ENCODE data around the gene VIM. TPM values are rescaled to one million over a fixed set of nuclear protein-coding genes. Genes with fewer than 3 reads are reported as not detected.

The VIM gene
- total RNA-seq, result 55.4 TPM

DNA sequence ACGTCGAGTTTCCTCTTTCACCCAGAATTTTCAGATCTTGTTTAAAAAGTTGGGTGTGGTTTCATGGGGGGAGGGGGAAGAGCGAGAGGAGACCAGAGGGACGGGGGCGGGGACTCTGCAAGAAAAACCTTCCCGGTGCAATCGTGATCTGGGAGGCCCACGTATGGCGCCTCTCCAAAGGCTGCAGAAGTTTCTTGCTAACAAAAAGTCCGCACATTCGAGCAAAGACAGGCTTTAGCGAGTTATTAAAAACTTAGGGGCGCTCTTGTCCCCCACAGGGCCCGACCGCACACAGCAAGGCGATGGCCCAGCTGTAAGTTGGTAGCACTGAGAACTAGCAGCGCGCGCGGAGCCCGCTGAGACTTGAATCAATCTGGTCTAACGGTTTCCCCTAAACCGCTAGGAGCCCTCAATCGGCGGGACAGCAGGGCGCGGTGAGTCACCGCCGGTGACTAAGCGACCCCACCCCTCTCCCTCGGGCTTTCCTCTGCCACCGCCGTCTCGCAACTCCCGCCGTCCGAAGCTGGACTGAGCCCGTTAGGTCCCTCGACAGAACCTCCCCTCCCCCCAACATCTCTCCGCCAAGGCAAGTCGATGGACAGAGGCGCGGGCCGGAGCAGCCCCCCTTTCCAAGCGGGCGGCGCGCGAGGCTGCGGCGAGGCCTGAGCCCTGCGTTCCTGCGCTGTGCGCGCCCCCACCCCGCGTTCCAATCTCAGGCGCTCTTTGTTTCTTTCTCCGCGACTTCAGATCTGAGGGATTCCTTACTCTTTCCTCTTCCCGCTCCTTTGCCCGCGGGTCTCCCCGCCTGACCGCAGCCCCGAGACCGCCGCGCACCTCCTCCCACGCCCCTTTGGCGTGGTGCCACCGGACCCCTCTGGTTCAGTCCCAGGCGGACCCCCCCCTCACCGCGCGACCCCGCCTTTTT is at the start of gene VIM:
Gene VIM (plus strand): TSS at position 151 of the 925 bp plus-strand sequence. CDS start 1,182 bp downstream, outside the sequence.
- DNase-seq (ENCODE audit: low spot score) (peak; percentile 66), ATAC-seq (peak; percentile 47)

DNA sequence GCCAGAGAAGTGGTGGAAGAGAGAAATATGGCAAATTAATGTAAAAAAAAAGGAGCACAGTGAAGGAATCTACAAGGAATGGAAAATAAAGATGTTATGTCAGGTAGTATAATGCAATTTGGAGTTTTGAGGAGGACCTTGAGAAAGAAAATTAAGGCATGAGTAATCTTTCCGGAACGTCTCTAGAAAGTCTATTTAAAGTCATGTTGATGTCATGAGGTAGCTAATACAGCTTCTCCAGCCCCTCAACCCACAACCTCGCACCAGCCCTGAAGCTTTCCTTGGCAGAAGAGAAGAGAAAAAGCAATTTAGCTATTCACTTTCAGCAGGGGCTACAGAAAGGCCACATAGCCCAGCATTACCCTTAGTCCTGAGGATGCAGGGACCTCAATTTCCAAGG is 49.0 kb upstream of the VIM start:
- no peak for DNase-seq (ENCODE audit: low spot score)

DNA sequence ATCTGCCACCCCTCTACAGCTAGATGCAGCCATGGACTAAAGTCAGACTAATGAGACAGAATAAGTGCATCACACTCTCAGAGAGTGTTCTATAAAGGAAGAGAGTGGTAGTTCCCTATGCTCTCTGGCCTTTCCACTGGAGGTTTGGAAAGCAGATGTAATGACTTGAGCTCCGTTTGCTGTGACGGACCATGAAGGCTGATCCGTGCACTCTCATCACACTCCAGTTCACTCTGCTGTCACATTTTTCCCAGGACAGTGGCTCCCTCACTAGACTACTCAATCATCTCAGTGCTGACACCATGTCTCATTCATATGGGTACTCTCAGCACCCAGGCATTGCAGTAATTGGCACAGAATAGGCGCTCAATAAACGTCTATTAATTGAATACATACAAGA is 46.9 kb upstream of the VIM start:
- DNase-seq (ENCODE audit: low spot score), result no peak

More for the DNA sequence above, 49.0 kb upstream of the VIM start:
- no peak for ATAC-seq

DNA sequence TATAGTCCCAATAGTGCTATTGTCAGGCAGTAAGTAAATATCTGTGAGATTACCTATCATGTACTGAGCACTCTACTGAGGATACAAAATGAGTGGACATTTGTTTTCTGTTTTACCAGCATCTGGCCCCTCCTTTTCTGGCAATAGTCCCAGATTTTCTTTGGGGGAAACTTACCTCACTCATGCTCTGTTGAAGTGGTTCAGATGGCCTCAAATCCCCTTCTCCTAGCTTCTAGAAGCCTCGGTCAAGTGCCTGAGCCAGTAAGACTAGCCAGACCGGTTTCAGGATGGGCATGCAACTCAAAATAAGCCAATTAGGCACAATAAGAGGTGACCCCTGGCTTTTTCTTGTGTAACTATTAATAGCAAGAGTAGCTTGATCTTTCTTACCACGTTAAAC is 46.3 kb upstream of the VIM start:
- DNase-seq (ENCODE audit: low spot score), result no peak

More for the DNA sequence above, 46.9 kb upstream of the VIM start:
- no peak for ATAC-seq

DNA sequence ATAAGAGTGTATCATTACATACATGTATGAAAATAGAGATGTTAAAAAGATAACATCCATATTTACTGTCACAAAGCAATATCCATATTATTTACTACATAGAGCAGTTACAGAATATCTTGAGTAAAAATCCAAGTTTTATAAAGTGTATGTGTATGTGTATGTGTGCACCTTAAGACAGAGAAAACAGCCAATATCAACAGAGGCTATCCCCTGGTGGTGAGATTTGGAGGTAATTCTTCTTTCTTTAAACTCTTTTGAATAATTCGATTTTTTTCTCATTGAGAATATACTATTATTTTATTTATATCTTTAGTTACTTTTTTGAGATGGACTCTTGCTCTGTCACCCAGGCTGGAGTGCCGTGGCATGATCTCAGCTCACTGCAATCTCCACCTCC is 44.9 kb upstream of the VIM start:
- DNase-seq (ENCODE audit: low spot score) (no peak), ATAC-seq (no peak)

More for the DNA sequence above, 46.3 kb upstream of the VIM start:
- no peak for ATAC-seq

DNA sequence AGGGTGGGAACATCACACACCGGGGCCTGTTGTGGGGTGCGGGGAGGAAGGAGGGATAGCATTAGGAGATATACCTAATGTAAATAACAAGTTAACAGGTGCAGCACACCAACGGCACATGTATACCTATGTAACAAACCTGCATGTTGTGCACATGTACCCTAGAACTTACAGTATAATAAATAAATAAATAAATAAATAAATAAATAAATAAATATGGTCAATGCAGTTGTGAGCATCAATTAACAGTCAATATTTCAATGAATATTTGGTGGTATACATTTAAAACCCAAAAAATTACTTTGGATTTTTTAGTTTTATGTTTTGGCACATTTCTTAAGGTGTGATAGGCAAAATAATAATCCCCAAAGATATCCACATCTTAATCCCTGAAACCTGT is 42.2 kb upstream of the VIM start:
- no peak for DNase-seq (ENCODE audit: low spot score)
- no peak for ATAC-seq

DNA sequence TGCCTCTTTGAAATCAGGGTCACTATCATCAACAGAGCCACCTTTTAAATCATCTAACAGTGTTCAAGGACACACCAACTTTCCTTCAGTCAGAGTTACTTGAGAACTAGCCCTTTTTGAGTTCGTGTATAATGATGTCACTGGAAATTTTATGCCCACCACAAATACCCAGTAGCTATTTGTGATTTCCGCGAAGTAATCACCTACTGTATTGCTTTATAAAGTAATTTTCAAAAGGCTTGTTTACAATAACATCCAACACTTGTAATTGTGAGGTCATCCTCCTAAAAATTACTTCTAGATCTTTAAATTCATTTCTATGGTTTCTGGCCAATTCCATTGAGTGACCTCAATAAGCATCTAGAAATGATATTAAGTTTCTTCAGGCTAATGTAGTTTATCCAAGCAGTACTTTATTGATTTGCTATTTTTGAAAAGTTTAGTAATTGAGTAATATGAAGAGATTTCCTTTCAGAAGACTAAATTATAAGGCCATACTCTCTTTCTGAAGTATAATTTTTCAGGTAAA is 39.3 kb upstream of the VIM start:
- DNase-seq (ENCODE audit: low spot score) (no peak), ATAC-seq (no peak)

DNA sequence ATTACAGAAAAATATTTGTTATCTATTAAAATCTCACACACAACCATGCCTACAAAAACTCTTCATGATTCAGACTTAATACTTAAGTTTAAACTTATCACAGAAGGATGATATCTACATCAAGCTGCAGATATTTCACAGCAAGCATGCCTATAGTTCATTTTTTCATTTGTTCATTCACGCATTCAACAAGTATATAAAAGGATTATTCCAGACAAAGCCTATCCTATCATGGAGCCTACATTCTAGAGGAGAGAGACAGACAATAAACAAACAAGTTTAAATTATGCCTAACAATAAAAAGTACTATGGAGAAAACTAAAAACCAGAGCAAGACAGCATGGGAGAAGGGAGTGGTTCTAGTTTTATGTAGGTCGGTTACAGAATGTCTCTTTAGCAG is 37.4 kb upstream of the VIM start:
- ATAC-seq (no peak), DNase-seq (ENCODE audit: low spot score) (no peak)

DNA sequence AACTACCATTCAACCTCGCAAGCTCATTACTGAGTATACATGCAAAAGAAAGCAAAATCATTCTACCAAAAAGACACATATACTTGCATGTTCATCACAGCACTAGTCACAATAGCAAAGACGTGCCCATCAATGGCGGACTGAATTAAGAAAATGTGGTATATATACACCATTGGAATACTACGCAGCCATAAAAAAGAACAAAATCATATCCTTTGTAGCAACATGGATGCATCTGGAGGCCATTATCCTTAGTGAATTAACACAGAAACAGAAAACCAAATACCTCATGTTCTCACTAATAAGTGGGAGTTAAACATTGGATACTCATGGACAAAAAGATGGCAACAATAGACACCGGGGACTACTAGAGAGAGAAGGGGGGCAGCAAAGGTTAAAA is 33.0 kb upstream of the VIM start:
- ATAC-seq, result no peak
- no peak for DNase-seq (ENCODE audit: low spot score)

DNA sequence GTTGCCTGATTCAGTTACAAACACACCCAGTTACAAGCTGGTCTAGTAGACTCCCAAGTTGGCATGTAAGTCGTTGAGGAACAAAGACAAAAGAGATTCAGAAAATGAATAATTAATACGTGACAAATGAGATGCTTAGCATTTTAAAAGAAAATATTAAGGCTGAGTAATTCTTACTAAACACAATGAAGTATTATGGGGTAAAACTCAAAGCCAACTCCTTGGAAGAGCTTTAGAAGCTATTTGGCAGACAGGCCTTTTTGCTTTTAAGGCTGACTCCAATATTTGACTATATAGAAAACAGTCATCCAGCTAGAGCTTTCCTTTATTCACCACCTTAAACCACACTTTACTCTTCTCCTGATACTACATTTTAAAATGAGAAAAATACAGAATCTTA is 32.0 kb upstream of the VIM start:
- ATAC-seq (no peak), DNase-seq (ENCODE audit: low spot score) (no peak)

DNA sequence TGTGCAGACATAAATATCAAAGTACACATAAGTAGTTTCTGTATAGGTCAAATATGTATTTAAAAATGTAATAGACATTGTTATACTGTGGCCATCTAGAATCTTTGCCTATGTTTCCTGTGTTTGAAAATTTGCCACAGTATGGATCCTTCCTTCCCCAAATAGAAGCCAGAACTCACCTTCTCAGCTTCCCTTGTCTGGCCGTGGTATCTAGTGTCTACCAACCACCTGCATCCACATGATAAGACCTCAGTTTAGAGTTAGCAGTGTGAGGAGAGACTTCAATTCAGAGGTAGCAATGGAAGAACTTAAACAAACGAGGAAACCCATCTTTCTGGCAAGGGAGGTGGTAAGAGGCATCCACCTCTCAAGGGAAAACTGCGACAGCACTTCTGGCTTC is 31.5 kb upstream of the VIM start:
- DNase-seq (ENCODE audit: low spot score) (no peak), ATAC-seq (no peak)

DNA sequence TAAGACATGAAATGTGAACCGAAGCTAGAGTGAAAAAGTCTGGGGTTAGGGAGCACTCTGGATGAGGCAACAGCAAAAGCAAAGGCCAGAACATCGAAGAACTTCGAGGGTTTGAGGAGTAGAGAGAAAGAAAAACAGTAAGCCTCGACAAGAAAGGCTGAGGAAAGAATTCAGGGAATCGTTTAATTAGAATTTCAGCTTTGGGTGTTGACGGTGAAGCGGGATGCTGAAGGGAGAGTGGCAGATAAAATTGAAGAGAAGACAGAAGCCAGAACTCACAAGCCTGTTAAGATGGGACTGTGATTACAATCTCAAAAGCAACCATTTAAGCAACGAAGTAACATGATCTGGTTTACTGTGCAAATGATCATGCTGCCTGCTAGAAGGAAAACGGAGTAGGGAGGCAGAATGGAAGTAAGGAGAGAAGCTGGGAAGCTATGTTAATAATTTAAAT is 28.7 kb upstream of the VIM start:
- ATAC-seq (no peak), DNase-seq (ENCODE audit: low spot score) (no peak)

DNA sequence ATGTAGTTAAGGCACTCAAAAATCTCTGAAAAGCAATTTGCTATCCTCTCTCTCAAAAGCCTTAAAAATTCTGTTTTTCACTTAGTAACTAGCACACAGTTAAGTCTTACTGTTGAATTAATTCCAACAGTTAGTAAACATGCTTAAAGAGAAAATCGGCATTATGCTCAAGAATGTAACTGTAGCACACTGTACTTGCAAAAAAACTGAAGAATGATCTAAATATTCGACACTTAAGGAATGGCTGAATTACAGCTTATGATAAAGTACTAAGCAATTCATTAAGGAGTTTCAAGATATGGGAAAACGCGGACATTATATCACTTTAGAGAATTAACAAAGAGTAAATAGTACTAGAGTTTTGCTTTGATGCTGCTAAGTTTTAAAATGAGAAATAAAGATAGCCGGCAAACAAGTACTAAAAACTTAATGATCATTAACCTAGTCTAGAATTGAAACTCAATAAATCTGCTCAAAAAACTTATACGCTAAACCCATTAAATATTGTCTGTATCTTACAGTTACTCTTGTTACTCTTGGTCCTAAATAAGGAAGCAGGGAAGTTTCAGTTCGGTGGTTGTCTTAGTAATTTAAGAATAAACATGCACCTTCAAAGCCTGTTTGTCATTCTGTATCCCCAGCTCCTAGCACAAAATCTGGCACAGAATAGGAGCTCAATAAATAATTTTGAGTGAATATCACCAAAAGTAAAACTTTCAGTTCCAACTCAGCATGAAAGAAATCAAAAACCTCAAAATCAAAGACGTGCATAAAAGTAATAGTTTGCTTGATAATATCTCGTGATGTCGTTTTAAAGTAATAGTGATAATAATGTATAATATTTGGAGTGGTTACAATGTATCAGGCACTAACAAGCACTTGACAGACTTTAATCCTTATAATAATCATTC is 27.8 kb upstream of the VIM start:
- no peak for DNase-seq (ENCODE audit: low spot score)

DNA sequence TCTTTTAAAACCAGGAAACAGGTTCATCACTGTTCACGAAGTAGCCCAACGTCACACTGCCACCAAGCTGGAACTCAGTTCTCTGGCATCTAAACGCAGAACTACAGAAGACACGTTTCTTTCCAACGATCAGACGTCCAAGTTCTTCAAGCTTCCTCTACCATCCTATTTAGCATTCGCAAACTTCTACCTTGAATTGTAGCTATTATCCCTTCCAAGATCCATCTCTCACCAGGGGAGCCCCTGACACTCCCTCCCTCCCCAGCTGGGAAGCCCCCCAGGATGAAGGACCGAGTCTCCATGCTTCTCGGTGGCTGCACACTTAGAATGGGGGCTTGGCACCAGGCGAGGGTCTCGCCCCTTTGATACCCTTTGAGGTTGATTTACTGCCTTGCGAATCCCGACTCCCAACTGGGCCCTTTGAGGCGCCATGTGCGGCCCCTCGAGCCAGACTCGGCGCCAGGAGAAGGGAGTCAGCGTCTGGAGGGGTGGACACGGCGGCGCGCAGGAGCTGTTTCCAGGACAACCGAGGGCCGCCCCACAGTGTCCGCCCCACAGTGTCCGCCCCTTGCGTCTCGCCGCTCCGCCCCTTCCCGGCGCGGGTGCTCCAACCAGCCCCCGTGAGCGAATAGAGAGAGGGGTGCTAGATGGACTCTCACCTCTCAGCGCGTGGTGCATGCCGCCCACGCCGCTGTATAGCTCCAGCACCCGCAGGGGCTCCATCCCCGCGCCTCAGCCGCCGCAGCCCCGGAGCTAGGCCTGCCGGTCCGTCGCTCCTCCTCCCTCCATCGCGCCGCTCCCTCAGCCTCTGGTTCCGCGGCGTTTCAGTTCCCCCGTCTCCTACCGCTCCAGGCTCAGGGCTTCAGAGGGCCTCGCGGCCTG is 26.9 kb upstream of the VIM start, which contains the start of gene TRDMT1:
Gene TRDMT1 (minus strand): TSS at position 761 of the 882 bp plus-strand sequence. CDS start 38 bp downstream, at position 723.
- DNase-seq (ENCODE audit: low spot score), result peak; percentile 87
- peak; percentile 99 for ATAC-seq

More for the DNA sequence above, 27.8 kb upstream of the VIM start:
- no peak for ATAC-seq

DNA sequence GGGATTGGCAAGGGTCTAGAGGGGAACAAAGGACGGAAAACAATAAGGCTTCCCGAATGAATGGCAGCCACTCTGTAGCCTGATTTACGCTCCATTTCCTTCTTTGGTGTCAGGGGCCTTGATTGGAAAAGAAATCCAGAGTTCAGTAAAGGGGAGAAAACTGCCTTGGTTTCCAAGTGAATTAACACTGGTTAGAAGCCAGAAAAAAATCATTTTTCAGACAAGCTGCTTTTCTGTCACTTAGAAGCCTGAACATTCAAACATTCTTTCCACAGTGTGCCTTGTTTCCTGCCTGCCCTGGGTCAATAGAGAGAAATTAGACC is 26.3 kb upstream of the VIM start:
- DNase-seq (ENCODE audit: low spot score), result no peak
- ATAC-seq, result no peak

DNA sequence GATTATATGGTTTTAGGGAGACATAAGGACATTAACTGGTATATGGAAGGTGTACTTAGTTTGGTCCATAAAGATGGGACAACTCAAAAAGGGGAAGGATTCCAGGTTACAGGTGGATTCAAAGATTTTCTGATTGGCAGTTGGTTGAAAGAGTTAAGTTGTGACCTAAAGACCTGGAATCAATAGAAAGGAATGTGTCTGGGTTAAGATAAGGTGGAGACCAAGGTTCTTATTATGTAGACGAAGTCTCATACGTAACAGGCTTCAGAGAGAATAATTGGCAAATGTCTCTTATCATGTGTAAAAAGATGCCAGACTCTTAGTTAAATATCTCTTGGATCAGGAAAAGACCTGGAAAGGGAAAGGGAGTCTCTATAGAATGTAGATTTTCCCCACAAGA is 25.5 kb upstream of the VIM start:
- ATAC-seq (no peak), DNase-seq (ENCODE audit: low spot score) (no peak)

DNA sequence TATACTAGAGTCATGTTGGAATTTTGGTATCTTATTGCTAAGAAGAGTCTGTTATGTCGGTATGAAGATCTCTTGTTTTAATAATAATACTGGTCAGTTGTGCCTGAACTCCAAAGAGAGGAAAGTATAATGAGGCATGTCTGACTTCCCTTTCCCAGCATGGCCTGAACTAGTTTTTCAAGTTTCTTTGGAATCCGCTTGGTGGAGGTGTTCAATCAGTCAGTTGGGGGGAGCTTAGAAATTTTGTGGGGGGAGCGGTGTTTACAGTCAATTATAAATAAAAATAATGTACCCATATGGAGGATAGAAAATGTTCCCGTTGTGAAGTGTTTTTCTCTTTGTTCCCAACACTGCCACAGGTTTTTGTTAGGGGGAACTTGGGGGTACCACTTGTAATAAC is 25.0 kb upstream of the VIM start:
- no peak for DNase-seq (ENCODE audit: low spot score)

DNA sequence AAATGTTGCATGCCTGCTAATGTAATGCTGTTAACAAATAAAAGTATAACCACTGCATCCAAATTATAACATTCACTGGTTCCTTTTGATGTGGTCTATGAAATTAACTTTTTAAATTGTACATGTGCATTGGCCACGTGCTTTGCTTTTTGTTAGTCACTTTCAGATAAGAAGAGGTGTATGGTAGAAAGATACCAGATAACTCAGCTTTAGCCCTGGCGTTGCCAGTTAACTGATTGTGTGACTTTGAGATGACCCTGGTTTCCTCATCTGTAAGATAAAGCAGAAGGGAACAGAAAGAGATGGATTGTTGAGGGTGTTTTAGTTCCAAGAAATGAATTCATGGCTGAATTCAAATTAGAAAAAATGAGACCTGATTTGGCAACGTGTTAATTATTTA is 24.6 kb upstream of the VIM start:
- ATAC-seq (no peak), DNase-seq (ENCODE audit: low spot score) (no peak)

More for the DNA sequence above, 25.0 kb upstream of the VIM start:
- ATAC-seq, result no peak

DNA sequence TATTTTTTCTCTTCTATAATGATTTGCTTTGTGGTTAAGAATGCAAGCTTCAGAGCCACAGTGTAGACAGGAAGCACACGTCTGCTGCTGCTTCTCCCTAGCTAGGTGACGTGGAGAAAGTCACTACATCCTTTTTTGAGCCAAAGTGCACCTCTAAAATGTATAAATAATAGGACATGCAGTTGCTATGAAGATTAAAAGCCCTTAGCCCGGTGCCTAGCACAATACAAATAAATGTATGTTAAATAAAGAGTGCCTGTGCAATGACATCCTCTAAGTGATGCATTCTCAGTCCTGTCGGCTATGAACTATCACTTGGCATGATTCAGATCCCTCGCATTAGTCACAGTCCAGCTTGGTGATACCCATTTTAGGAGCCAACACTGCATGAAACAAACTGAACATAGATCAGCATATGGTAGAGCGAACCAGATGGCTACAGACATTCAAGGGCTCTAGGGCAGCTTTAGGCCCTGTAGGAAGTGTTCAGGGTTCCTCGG is 21.8 kb upstream of the VIM start:
- DNase-seq (ENCODE audit: low spot score) (no peak), ATAC-seq (no peak)

DNA sequence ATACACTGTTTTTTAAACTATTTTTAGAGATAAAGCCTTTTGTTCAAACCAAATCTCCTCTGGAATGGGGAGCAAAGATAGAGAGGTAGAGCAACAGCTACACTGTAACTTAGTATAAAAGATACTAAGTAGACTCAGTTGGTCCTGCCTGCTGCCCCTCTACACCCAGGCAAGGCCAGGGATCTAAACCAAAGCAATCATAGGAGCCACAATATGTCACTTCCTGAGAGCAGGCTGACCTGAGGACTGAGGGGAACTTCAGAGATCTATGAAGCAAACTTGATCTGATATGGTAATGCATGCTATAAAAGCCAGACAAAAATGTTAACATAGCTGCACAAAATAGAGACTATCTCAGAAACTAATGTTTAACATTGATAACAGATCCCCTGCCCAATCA is 19.6 kb upstream of the VIM start:
- ATAC-seq (no peak), DNase-seq (ENCODE audit: low spot score) (no peak)
